Measurements from ENCODE around the gene AIFM3. TPM values are rescaled to one million over a fixed set of nuclear protein-coding genes. Genes with fewer than 3 reads are reported as not detected.
"Not testable (repeated sequence)": the region's sequence is repeated elsewhere in the genome, so short reads cannot be mapped to it uniquely, and the experiment has no call there.

The AIFM3 gene
- total and polyA plus RNA-seq, 4 donors: 0.38 to 1.1 (median 0.63) TPM

GRCh38 chr22:20937794-20938671, 29.0 kb upstream of the AIFM3 start:
- Histone ChIP-seq H3K9ac (ENCODE audit: low read depth in 1 of 2, low read length in 2 of 2) (peak overlapping the region in 1 of 2 donors; percentile 51), H3K4me1 (ENCODE audit: control insufficient read depth in 4 of 4, insufficient read depth in 4 of 4, low read length in 3 of 4) (peaks cover 8 to 49% (median 40%) of the 10 kb centered on the region in 4 donors), H3K4me3 (ENCODE audit: low read depth in 1 of 3, low read length in 3 of 3) (no peak overlapping the region), H3K9me3 (ENCODE audit: control insufficient read depth in 4 of 4, low read length in 3 of 4) (no peaks in the 10 kb centered on the region), H3K27ac (ENCODE audit: low read depth in 1 of 2, low read length in 2 of 2) (peak overlapping the region in 1 of 2 donors; percentile 14), H3K27me3 (ENCODE audit: control insufficient read depth in 4 of 4, insufficient read depth in 4 of 4, low read length in 3 of 4) (no peaks in the 10 kb centered on the region), H3K36me3 (ENCODE audit: control insufficient read depth in 4 of 4, insufficient read depth in 3 of 4, low read depth in 1 of 4, low read length in 3 of 4) (peaks cover 2 to 7% (median 3%) of the 10 kb centered on the region in 4 donors)
- TF ChIP-seq EGR1 (IDR thresholded peaks at IDR 0.05; ENCODE audit: low read depth in 2 of 2) (no peak), RXRA (IDR thresholded peaks at IDR 0.05) (peak in 1 of 2 donors; percentile 53), YY1 (IDR thresholded peaks at IDR 0.05) (peak; percentile 20), SP1 (IDR thresholded peaks at IDR 0.05) (peak; percentile 25), HNF4G (IDR thresholded peaks at IDR 0.05) (peak; percentile 8), HNF4A (conservative IDR thresholded peaks at IDR 0.05) (peak; percentile 70 to 84)
- no peak for DNase-seq (ENCODE audit: low spot score)
- WGBS: 70% methylated on average over 8 of the region's 8 CpGs

- not testable (repeated sequence) for H3K27me3 ChIP-seq (ENCODE audit: control insufficient read depth in 4 of 4, insufficient read depth in 4 of 4, low read length in 3 of 4); H3K9me3 ChIP-seq (ENCODE audit: control insufficient read depth in 4 of 4, low read length in 3 of 4); H3K27ac ChIP-seq (ENCODE audit: low read depth in 1 of 2, low read length in 2 of 2); H3K9ac ChIP-seq (ENCODE audit: low read depth in 1 of 2, low read length in 2 of 2); DNase-seq (ENCODE audit: low spot score); H3K4me3 ChIP-seq (ENCODE audit: low read depth in 1 of 3, low read length in 3 of 3); H3K36me3 ChIP-seq (ENCODE audit: control insufficient read depth in 4 of 4, insufficient read depth in 3 of 4, low read depth in 1 of 4, low read length in 3 of 4)
- peaks cover 8 to 49% (median 40%) of the 10 kb centered on the region in 4 donors for H3K4me1 ChIP-seq (ENCODE audit: control insufficient read depth in 4 of 4, insufficient read depth in 4 of 4, low read length in 3 of 4)
- WGBS: 95% methylated on average over 14 of the region's 14 CpGs
These were observed 27.4 kb upstream of the AIFM3 start for GRCh38 chr22:20939457-20940185.

GRCh38 chr22:20940186-20940651, 26.8 kb upstream of the AIFM3 start:
- H3K9ac ChIP-seq (ENCODE audit: low read depth in 1 of 2, low read length in 2 of 2): no peak overlapping the region
- TF ChIP-seq ATF3 (IDR thresholded peaks at IDR 0.05): no peak
- TF ChIP-seq CTCF (IDR thresholded peaks at IDR 0.05; ENCODE audit: low read depth, low read length, missing input control): no peak
- no peak for TF ChIP-seq RXRA (IDR thresholded peaks at IDR 0.05)
- TF ChIP-seq REST (IDR thresholded peaks at IDR 0.05): no peak
- TF ChIP-seq GABPA (IDR thresholded peaks at IDR 0.05 in 1 of 2, conservative IDR thresholded peaks at IDR 0.05 in 1 of 2): no peak
- DNase-seq (ENCODE audit: low spot score): no peak
- H3K4me3 ChIP-seq (ENCODE audit: low read depth in 1 of 3, low read length in 3 of 3): no peak overlapping the region
- no peaks in the 10 kb centered on the region for H3K27me3 ChIP-seq (ENCODE audit: control insufficient read depth in 4 of 4, insufficient read depth in 4 of 4, low read length in 3 of 4)
- H3K27ac ChIP-seq (ENCODE audit: low read depth in 1 of 2, low read length in 2 of 2): peak overlapping the region in 1 of 2 donors; percentile 5
- peaks cover 0 to 3% (median 2%) of the 10 kb centered on the region in 4 donors for H3K36me3 ChIP-seq (ENCODE audit: control insufficient read depth in 4 of 4, insufficient read depth in 3 of 4, low read depth in 1 of 4, low read length in 3 of 4)
- no peaks in the 10 kb centered on the region for H3K9me3 ChIP-seq (ENCODE audit: control insufficient read depth in 4 of 4, low read length in 3 of 4)
- H3K4me1 ChIP-seq (ENCODE audit: control insufficient read depth in 4 of 4, insufficient read depth in 4 of 4, low read length in 3 of 4): peaks cover 8 to 50% (median 41%) of the 10 kb centered on the region in 4 donors
- WGBS: 83% methylated on average over 3 of the region's 3 CpGs

Data from liver (tissue), 9 donors.